Endothelial cell of umbilical vein (primary cell): ENCODE measurements around the gene MGLL. TPM values are rescaled to one million over a fixed set of nuclear protein-coding genes. Genes with fewer than 3 reads are reported as not detected.

Experiments used
- BruUV-seq: library from RNA; stranded (reverse); fragments of 400-500 nt; replicated peaks from 2 replicates; lab custom pipeline; 2021; lab: Mats Ljungman, UMichigan
- CTCF ChIA-PET: fragments of 300-600, 350-600 bp; sonication (Branson Sonifier 250); formaldehyde crosslinking; loops from one replicate; lab custom pipeline; 2021; ENCODE audit warnings: antibody characterized with exemption, inconsistent platforms; lab: Charles Lee
- POLR2A ChIA-PET: fragments of 300-600, 350-600 bp; sonication (Branson Sonifier 250); formaldehyde crosslinking; loops from one replicate; lab custom pipeline; 2021; ENCODE audit warnings: antibody characterized with exemption, inconsistent platforms; lab: Charles Lee
- DNase-seq: peaks from one replicate; pipeline ENCODE4 v3.0.0-alpha.2; 2011; ENCODE audit warnings: low read depth, low spot score
- FAIRE-seq: peaks from 2 replicates; lab custom pipeline; 2011; peaks lifted over from hg19 to GRCh38; lab: Jason Lieb, UNC
- H2AFZ ChIP-seq: 2 replicates; pipeline ENCODE4 v1.6.0; 2012; ENCODE audit warnings: low read depth, low read length, control low read depth, inconsistent platforms
- H3K27ac ChIP-seq: 2 replicates; pipeline ENCODE4 v1.5.1; 2011; ENCODE audit warnings: low read depth, mild to moderate bottlenecking, control low read depth, low read length, moderate library complexity; ENCODE audit not compliant: insufficient read depth
- H3K27me3 ChIP-seq, 2 experiments: 2 replicates each; pipeline versions ENCODE4 v1.6.0 to v1.6.1; 2011; ENCODE audit warnings: low read length in 2 of 2, mixed read lengths in 1 of 2; ENCODE audit not compliant: control insufficient read depth in 2 of 2, insufficient read depth in 2 of 2
- H3K36me3 ChIP-seq, 2 experiments: 2 replicates in 1 of 2; 3 replicates in 1 of 2; pipeline ENCODE4 v1.5.1; 2011; ENCODE audit warnings: low read length in 2 of 2, mild to moderate bottlenecking in 1 of 2, moderate library complexity in 1 of 2; ENCODE audit not compliant: control insufficient read depth in 2 of 2, insufficient read depth in 2 of 2; ENCODE audit errors: extremely low read depth in 1 of 2
- H3K4me1 ChIP-seq: 3 replicates; pipeline ENCODE4 v1.5.1; 2011; ENCODE audit warnings: mild to moderate bottlenecking, low read length; ENCODE audit not compliant: control insufficient read depth, insufficient read depth; ENCODE audit errors: extremely low read depth
- H3K4me2 ChIP-seq: 2 replicates; pipeline ENCODE4 v1.6.1; 2011; ENCODE audit warnings: low read length, control low read depth, mixed read lengths; ENCODE audit not compliant: insufficient read depth
- H3K4me3 ChIP-seq, 3 experiments: fragments of 200-600 bp in 1 of 3; sonication (generic), shearing (Covaris generic) in 1 of 3; replicated peaks in 1 of 3; 2 replicates each; pipeline ENCODE4 v1.5.1; 2011 to 2016; ENCODE audit warnings: control low read depth in 3 of 3, low read length in 3 of 3, mild to moderate bottlenecking in 2 of 3, inconsistent platforms in 1 of 3, low read depth in 1 of 3, moderate library complexity in 1 of 3; ENCODE audit not compliant: insufficient read depth in 1 of 3
- H3K79me2 ChIP-seq: 2 replicates; pipeline ENCODE4 v1.6.0; 2012; ENCODE audit warnings: low read length, inconsistent platforms; ENCODE audit not compliant: control insufficient read depth, insufficient read depth
- H3K9ac ChIP-seq: replicated peaks from 2 replicates; pipeline ENCODE3; 2011; ENCODE audit warnings: low read length, control low read depth; ENCODE audit not compliant: insufficient read depth; ENCODE audit errors: extremely low read depth
- H3K9me1 ChIP-seq: replicated peaks from 3 replicates; pipeline ENCODE4 v1.6.0; 2011; ENCODE audit warnings: mild to moderate bottlenecking, low read length; ENCODE audit not compliant: control insufficient read depth, insufficient read depth; ENCODE audit errors: extremely low read depth
- H3K9me3 ChIP-seq: replicated peaks from 2 replicates; pipeline ENCODE4 v1.5.1; 2012; ENCODE audit warnings: low read length, inconsistent platforms; ENCODE audit not compliant: control insufficient read depth, insufficient read depth
- H4K20me1 ChIP-seq: replicated peaks from 2 replicates; pipeline ENCODE3; 2011; ENCODE audit warnings: mild to moderate bottlenecking, low read length; ENCODE audit not compliant: control insufficient read depth, insufficient read depth; ENCODE audit errors: extremely low read depth
- EZH2 ChIP-seq: IDR thresholded peaks from 2 replicates; pipeline ENCODE4 v1.6.1; 2012; ENCODE audit warnings: borderline replicate concordance, low read depth, mild to moderate bottlenecking, moderate library complexity, low read length, inconsistent platforms; ENCODE audit not compliant: severe bottlenecking
- FOS ChIP-seq: IDR thresholded peaks from 2 replicates; pipeline ENCODE4 v1.6.1; 2011; ENCODE audit warnings: mild to moderate bottlenecking, low read length, moderate library complexity, borderline replicate concordance; ENCODE audit not compliant: insufficient read depth
- JUN ChIP-seq: IDR thresholded peaks from 2 replicates; pipeline ENCODE4 v1.6.1; 2011; ENCODE audit warnings: borderline replicate concordance, low read depth; ENCODE audit not compliant: insufficient read length, insufficient read depth
- MYC ChIP-seq: IDR thresholded peaks from one replicate; pipeline ENCODE4 v1.6.1; 2011; ENCODE audit warnings: mild to moderate bottlenecking, low read depth, low read length
- POLR2A ChIP-seq: IDR thresholded peaks from 2 replicates; pipeline ENCODE4 v1.6.1; 2012; ENCODE audit warnings: low read depth, mild to moderate bottlenecking, control low read depth, low read length
- POLR2AphosphoS5 ChIP-seq: IDR thresholded peaks from 2 replicates; pipeline ENCODE4 v1.6.1; 2012; ENCODE audit warnings: low read depth, mild to moderate bottlenecking, control low read depth, low read length, moderate library complexity; ENCODE audit not compliant: insufficient read depth
- dilution Hi-C: fragments of 300-500 bp; cut with MboI; formaldehyde crosslinking; loops from one replicate; pipeline ENCODE4 v1.15.0; 2019; ENCODE audit warnings: low sequenced_read_pairs; ENCODE audit not compliant: extremely low pct_ligation_motif_present
- intact Hi-C: fragments of 100-400 bp; cut with micrococcal nuclease; formaldehyde crosslinking; loops from one replicate; pipeline ENCODE4 v1.10.0; 2022
- polyA plus RNA-seq, 4 experiments: library from polyadenylated mRNA; depleted of rRNA in 3 of 4; stranded (reverse) in 3 of 4; unstranded in 1 of 4; fragments of >200 nt; gene quantifications; 2 replicates each; pipeline versions ENCODE4 v1.2.1 to v1.2.3, GENCODE V29; 2011 to 2012; ENCODE audit warnings: missing spikeins in 1 of 4
- total RNA-seq: library from RNA; stranded (reverse); gene quantifications from 2 replicates; pipeline ENCODE4 v1.2.3, GENCODE V29; 2021
- TF ChIP-seq, protein P1 (sequence below), 2 donors: IDR thresholded peaks; 1 replicate in 1 of 2; 2 replicates in 1 of 2; pipeline ENCODE4 v1.5.1; 2011; ENCODE audit warnings: low read length in 2 of 2, mild to moderate bottlenecking in 2 of 2, moderate library complexity in 2 of 2, control low read depth in 1 of 2, inconsistent platforms in 1 of 2, low read depth in 1 of 2; ENCODE audit not compliant: insufficient read depth in 1 of 2; ENCODE audit errors: extremely low read depth in 1 of 2
- TF ChIP-seq, protein P2 (sequence below): IDR thresholded peaks from 2 replicates; pipeline ENCODE4 v1.6.1; 2011; ENCODE audit not compliant: insufficient read depth, insufficient read length

The MGLL gene
- total and polyA plus RNA-seq, 2 donors (not counting 3 experiments of a cell fraction or from before 2014, with no cell fraction given), result 30.7 to 60.2 TPM

DNA sequence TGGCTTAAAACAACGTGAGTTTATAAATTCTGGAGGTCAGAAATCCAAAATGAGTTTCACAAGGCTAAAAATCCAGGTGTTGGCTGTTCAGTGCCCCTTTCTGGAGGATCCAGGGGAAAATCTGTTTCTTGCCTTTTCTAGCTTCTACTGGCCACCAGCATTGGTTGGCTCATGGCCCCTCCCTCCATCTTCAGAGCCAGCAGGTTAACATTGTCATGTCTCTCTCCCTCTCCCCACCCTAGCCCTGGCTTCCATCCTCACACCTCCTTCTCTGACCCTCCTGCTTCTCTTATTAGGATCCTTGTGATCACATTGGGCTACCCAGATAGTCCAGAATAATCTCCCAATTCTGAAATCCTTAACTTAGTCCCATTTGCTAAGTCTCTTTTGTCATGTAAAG lies 32.9 kb upstream of the MGLL start:
- ChIA-PET CTCF (interaction anchor here (0.9 to 1.0 kb wide), 2 partner anchors 23 to 204 kb away, joined by 3 read pairs; no protein-coding TSS in a partner anchor), POLR2A (no interaction called here)
- H2AFZ ChIP-seq, result no peak overlapping the region
- no peaks in the 10 kb centered on the region for H4K20me1 ChIP-seq
- no peak overlapping the region for H3K4me3 ChIP-seq
- H3K4me1 ChIP-seq, result no peaks in the 10 kb centered on the region
- H3K27me3 ChIP-seq, result no peaks in the 10 kb centered on the region
- intact Hi-C loops, result no loop called here
- FAIRE-seq (no peak), DNase-seq (no peak)
- no peak overlapping the region for H3K27ac ChIP-seq
- TF ChIP-seq POLR2AphosphoS5, result no peak
- TF ChIP-seq, protein P1, sequence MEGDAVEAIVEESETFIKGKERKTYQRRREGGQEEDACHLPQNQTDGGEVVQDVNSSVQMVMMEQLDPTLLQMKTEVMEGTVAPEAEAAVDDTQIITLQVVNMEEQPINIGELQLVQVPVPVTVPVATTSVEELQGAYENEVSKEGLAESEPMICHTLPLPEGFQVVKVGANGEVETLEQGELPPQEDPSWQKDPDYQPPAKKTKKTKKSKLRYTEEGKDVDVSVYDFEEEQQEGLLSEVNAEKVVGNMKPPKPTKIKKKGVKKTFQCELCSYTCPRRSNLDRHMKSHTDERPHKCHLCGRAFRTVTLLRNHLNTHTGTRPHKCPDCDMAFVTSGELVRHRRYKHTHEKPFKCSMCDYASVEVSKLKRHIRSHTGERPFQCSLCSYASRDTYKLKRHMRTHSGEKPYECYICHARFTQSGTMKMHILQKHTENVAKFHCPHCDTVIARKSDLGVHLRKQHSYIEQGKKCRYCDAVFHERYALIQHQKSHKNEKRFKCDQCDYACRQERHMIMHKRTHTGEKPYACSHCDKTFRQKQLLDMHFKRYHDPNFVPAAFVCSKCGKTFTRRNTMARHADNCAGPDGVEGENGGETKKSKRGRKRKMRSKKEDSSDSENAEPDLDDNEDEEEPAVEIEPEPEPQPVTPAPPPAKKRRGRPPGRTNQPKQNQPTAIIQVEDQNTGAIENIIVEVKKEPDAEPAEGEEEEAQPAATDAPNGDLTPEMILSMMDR (IDR thresholded peaks at IDR 0.05; ENCODE audit: extremely low read depth in 1 of 2, insufficient read depth in 1 of 2, low read depth in 1 of 2, low read length in 2 of 2), result no peak
- BruUV-seq, result no TSS peak
- H3K4me2 ChIP-seq, result no peak overlapping the region
- dilution Hi-C loops, result no loop called here
- no peaks in the 10 kb centered on the region for H3K9me1 ChIP-seq
- H3K9me3 ChIP-seq, result no peaks in the 10 kb centered on the region
- no peaks in the 10 kb centered on the region for H3K79me2 ChIP-seq
- no peaks in the 10 kb centered on the region for H3K36me3 ChIP-seq
- no peak overlapping the region for H3K9ac ChIP-seq

DNA sequence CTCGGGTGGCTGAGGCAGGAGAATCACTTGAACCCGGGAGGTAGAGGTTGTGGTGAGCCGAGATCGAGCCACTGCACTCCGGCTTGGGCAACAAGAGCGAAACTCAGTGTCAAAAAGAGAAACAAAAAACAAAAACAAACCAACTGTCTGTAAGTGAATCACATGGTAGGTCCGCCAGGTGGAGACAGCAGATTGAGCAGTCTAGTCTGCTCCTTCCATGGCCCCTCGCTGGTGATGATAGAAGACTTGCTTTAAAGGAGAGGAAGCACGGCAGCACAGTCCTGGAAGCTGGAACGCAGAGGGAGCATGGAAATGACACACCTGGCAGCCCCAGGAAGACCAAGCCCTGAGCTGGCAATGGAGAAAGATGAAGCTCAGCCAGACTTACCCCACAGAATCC lies 31.4 kb upstream of the MGLL start:
- Histone ChIP-seq H3K9me3 (no peaks in the 10 kb centered on the region), H4K20me1 (no peaks in the 10 kb centered on the region), H3K4me1 (no peaks in the 10 kb centered on the region), H3K9ac (no peak overlapping the region), H3K4me2 (no peak overlapping the region), H3K27me3 (peaks cover 0 to 3% of the 10 kb centered on the region in 2 experiments), H3K79me2 (no peaks in the 10 kb centered on the region), H3K27ac (no peak overlapping the region), H3K36me3 (no peaks in the 10 kb centered on the region), H3K9me1 (no peaks in the 10 kb centered on the region), H3K4me3 (no peak overlapping the region), H2AFZ (no peak overlapping the region)
- dilution Hi-C loops, result no loop called here
- intact Hi-C loops, result no loop called here
- no peak for DNase-seq
- TF ChIP-seq EZH2 (no peak), FOS (no peak), POLR2AphosphoS5 (no peak), MYC (no peak), POLR2A (no peak), JUN (no peak)
- TF ChIP-seq, protein P2, sequence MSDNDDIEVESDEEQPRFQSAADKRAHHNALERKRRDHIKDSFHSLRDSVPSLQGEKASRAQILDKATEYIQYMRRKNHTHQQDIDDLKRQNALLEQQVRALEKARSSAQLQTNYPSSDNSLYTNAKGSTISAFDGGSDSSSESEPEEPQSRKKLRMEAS, result no peak
- FAIRE-seq, result no peak
- ChIA-PET POLR2A (no interaction called here), CTCF (interaction anchor here (1.2 kb wide), 1 partner anchor 63 kb away, joined by 3 read pairs; no protein-coding TSS in a partner anchor)
- no TSS peak for BruUV-seq
